ENCODE data around the gene ZNF8.
"Not testable (repeated sequence)": the region's sequence is repeated elsewhere in the genome, so short reads cannot be mapped to it uniquely, and the experiment has no call there.

ZNF8 gene

GRCh38 chr19:58300620-58301019, 21.9 kb downstream of the ZNF8 start:
- DNase-seq, result no peak

DNA sequence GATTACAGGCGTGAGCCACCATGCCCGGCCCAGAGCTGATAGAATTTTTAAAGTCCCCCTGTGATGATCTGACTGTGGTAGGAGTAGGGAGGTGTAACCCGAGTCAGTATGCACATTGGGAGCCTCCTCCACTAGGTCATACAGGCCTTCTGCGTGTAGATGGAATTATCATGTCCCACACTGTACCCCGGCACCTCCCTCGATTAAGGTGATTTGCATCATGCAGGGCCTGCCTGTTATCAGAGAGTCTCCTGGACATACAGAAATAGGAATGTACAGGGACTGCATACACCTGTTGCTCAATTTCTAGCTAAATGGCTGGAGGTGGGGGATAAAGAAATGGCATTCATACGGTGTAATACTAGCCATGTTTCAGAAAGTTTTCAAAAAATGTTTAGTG, 25.5 kb downstream of the ZNF8 start:
- DNase-seq, result no peak

DNA sequence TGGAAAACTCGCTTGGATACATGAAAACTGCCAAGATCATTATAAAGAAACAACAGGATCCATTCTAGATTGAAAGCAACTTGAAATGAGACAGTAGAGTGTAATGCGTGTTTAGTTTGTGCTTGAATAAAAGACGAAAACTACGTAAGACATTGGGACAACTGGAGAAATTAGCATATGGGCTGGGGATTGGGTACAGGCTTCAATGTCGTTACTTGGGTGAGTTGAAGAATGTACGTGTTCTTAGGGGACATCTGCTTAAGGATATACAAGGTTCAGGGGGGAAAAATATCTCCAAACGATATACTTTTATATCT, 26.0 kb downstream of the ZNF8 start:
- DNase-seq, result no peak

- DNase-seq, result peak; percentile 91
Observed at GRCh38 chr19:58305065-58305931, 26.5 kb downstream of the ZNF8 start, which contains the start of gene ERVK3-1. Gene ERVK3-1, plus strand, starts transcription at chr19:58305377. Its CDS starts 6,792 bp downstream, at chr19:58312169.

DNA sequence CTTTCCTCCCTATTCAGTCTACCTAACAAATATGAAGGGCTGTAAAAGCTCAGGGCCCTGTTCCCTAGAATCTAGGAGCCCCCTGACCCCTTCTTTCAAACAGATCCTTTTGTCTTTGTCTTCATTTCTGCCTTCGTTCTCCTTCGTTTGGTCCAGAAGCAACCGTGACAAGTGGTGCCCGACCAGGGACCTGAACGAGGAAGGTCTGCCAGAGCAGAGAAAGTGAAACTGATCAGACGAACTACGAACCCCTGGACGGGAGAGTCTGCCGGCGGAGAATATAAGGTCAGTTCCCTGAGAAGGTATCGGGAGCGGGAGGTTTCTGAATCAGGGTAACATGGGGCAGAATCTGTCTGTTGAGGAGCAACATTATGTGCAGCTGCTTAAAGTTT, 27.2 kb downstream of the ZNF8 start:
- no peak for DNase-seq

DNA sequence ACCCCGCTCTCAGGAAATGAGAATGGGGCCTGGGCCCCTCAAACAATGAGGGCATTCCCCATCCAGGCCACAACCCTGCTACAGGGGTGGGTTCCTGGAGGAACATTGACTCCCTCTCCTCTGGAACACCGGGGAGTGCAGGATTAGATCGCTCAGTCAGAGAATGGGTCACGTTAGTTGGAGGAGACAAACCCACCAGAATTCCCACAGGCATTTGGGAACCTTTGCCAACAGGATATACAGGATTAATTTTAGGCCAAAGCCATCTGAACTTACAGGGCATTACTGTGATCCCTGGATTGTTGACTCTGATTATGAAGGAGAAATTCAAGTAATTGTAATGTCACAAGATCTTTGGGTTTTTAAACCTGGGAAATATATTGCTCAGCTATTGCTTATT, 29.0 kb downstream of the ZNF8 start:
- DNase-seq, result no peak

- DNase-seq, result not testable (repeated sequence)
Observed at GRCh38 chr19:58310685-58311084, 31.9 kb downstream of the ZNF8 start.

DNA sequence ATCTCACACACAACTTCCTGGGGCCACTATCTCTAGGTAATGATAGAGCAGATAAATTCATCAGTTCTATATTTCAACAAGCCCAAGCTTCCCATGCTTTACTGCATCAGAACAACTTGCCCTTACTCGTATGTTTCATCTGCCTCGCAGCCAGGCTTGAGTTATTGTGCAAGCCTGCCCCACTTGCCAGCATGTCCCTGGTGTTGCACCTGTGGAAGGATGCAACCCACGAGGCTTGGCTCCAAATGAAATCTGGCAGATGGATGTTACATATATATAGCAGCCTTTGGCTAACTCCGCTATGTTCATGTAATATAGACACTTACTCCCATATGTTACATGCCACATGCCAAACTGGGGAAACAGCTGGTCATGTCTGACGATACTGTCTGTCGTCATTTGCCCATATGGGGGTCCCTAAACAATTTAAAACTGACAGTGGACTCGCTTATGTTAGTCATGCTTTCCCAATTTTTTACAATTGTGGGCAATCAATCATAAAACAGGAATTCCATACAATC, 32.6 kb downstream of the ZNF8 start:
- DNase-seq, result no peak

DNA sequence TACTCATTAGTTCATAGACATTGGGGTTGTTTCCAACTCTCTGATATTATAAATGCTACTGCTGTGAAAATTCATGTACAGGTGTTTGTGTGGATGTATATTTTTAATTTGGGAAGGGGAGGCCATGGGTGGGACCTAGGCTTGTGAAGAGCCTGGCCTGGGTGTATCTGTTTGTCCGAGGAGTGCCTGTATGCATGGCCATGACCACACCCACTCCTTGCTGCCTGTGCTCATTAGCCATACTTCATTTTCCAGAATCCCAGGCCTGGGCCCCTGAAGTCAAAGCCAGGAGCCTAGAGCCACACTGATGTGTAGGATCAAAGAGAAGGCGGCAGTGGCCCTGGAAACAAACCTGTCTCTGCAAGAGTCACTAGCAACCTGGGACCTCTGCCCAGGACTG, 36.8 kb downstream of the ZNF8 start:
- DNase-seq, result no peak

- DNase-seq, result no peak
Observed at GRCh38 chr19:58317476-58318072, 38.8 kb downstream of the ZNF8 start.

DNA sequence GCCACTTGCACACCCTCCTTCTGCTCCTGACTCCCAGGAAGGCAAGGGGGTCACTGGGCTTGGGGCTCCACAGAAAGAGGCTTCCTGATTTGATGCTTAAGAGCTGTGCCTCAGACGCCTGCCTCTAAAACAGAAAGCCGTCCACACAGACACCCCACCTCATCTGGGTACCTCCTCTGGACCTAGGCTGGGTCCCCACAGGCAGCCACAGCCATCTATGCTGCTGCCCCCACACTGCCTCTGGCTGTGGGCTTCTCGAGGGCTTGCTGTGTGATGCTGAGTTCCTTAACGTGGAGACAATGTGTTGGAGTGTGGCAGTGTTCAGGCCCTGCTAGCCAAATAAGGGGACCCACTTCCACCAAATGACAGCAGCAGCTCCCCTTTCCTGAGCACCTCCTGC, 39.5 kb downstream of the ZNF8 start:
- no peak for DNase-seq

DNA sequence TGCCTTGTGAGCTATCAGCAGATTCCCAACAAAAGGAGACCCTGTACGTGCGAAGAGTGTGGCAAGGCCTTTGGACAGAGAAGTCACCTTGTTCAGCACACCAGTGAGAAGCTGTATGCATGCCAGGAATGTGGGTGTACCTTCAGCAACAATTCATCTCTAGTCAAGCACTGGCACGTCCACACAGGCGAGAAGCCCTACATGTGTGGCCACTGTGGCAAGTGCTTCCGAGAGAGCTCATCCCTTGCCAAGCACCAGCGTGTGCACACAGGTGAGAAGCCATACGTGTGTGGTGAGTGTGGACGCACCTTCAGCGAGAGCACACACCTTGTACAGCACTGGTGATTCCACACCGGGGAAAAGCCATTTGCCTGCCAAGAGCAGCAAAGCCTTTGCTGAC, 40.5 kb downstream of the ZNF8 start:
- DNase-seq, result no peak

DNA sequence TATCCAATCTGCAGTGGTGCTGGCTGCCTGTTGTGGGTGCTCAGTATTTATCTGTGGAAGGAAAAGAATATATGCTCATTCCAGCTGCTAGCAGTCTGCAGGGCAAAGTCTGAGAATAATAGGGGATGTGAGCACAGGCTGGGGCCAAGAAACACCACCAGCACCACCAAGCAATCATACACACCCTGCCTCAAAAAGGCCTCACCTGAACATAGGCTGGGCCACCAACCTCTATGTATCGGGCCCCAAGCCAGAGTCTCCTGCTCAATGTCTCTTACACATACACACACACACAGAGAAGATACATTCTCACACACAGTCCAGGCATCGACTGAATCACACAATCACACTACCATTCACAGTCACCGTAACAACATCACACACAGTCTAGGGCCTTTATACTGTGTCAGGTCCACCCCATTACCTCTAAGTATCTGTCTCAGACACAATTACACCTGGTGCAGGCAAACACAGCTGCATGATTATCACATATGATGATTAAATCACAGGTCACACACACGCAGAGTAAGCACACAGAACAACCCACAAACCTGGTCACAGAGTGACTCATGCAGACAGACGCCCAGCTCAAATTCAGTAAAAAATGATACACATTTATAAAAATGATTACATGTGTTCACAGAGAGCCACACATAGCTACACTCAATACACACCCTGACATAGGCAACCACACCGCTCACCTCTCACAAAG, 46.7 kb downstream of the ZNF8 start:
- DNase-seq, result no peak

- DNase-seq, result no peak
Observed at GRCh38 chr19:58326501-58326913, 47.8 kb downstream of the ZNF8 start.

DNA sequence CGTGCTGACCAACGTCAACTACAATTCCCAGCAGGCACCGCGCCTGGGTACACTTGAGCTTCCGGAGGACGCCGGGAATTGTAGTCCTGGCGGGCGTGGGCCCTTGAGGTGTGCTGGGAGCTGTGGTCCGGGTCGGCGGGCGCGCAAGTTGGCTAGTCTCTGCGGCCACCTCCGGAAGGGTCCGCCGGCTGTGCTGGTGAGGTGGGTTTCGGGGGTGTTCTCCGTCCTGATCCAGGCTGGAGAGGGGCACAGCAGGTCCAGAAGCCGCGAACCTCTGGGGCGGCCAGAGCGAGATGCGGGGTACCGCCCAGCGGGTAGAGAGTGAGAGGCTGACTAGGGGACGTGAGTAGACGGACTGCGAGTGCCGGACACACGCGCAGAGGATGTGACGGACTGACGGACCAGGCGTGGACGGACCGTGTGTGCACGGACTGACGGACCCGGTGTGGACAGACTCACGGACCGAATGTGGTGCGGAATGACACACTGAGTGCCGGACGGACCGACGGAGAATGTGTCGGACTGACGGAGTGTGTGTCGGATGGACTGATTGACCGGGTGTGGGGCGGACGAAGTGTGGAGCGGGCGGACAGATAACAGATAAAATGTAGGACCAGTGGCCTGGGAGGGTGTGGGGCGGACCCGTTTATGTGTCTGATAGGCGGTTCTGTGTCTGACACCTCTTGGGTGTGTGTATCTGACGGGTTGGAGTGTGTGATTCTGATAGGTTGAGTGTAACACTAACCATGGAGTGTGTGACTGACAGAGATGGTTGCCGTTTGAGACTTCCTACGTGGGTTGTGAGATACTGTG, 48.4 kb downstream of the ZNF8 start, which contains the start of gene ZSCAN22:
TSS of gene ZSCAN22 (plus strand) at position 81 of the 813 bp plus-strand sequence. CDS start 7,809 bp downstream, outside the sequence.
- peak; percentile 90 for DNase-seq

GRCh38 chr19:58328999-58329398, 50.2 kb downstream of the ZNF8 start:
- DNase-seq, result no peak

- no peak for DNase-seq
Observed at GRCh38 chr19:58330458-58330857, 51.7 kb downstream of the ZNF8 start.

DNA sequence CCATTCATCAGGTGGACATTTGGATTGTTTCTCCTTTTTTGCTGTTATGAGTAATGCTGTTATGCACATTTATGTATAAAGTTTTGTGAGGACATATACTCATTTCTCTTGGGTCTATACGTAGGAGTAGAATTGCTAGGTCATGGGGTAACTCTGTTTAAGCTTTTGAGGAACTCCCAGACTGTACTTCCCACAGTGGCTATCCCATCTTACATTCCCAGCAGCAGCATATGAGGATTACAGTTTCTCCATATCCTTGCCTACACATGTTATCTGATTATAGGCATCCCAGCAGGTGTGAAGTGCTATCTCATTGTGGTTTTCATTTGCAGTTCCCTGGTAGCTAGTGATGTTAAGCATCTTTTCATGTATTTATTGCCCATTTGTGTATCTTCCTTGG, 53.9 kb downstream of the ZNF8 start:
- no peak for DNase-seq

DNA sequence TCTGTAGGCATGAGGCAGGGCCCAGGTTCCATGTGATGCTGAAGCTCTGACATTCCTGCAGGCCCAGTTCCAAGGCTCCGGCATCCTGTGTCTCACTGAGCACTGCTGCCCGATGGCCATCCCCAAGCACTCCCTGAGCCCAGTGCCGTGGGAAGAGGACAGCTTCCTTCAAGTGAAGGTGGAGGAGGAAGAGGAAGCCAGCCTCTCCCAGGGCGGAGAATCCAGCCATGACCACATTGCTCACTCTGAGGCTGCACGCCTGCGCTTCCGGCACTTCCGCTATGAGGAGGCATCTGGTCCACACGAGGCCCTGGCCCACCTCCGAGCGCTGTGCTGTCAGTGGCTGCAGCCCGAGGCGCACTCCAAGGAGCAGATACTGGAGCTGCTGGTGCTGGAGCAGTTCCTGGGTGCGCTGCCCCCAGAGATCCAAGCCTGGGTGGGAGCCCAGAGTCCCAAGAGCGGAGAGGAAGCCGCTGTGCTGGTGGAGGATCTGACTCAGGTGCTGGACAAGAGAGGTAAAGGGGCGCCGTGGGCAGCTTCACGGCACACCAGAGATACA, 56.0 kb downstream of the ZNF8 start:
- no peak for DNase-seq

GRCh38 chr19:58335630-58336029, 56.9 kb downstream of the ZNF8 start:
- no peak for DNase-seq

GRCh38 chr19:58336216-58336615, 57.5 kb downstream of the ZNF8 start:
- DNase-seq, result no peak

- no peak for DNase-seq
Observed at GRCh38 chr19:58336820-58337219, 58.1 kb downstream of the ZNF8 start.
